Measurements from ENCODE around the gene PRDM5. TPM values are rescaled to one million over a fixed set of nuclear protein-coding genes. Genes with fewer than 3 reads are reported as not detected.

PRDM5 gene
- total RNA-seq, 2 experiments from 2014 or later = 0.14 to 0.22 TPM

Other genes starting within 250 kb of the PRDM5 start
- gene NDNF, start 149.8 kb upstream of the PRDM5 start, total RNA-seq = under 1 TPM in 1 of 2 experiments, not detected in 1; 0.25 TPM
- under 1 TPM; 0.39 to 0.66 TPM for gene TNIP3, start 241.6 kb upstream of the PRDM5 start, total RNA-seq

Data from CD4-positive, alpha-beta T cell (primary cell).